Right lobe of liver (tissue), 6 donors: ENCODE measurements around the gene PTMA. TPM values are rescaled to one million over a fixed set of nuclear protein-coding genes. Genes with fewer than 3 reads are reported as not detected.

ENCODE experiments used
- ATAC-seq, 4 donors: fragments of 200-7000 bp; cut with Tn5 transposase; one replicate each; pipeline ENCODE4 v1.9.1; 2020; ENCODE audit warnings: mild to moderate bottlenecking in 4 of 4, moderate library complexity in 4 of 4
- DNase-seq, 3 donors: peaks; one replicate each; pipeline ENCODE4 v3.0.0-alpha.2; 2020
- H3K27ac ChIP-seq, 3 donors: fragments of 200-600 bp; one replicate each; pipeline ENCODE4 v1.8.0; 2022
- H3K27me3 ChIP-seq, 2 donors: fragments of 200-600 bp; one replicate each; pipeline ENCODE4 v1.8.0; 2022
- H3K36me3 ChIP-seq, 4 donors: fragments of 200-600 bp; sonication (generic) in 1 of 4; one replicate each; pipeline versions ENCODE4 v1.5.1 to v1.8.0; 2017 to 2022; ENCODE audit warnings: control low read depth in 1 of 4
- H3K4me1 ChIP-seq, 4 donors: fragments of 200-600 bp; sonication (generic) in 1 of 4; one replicate each; pipeline versions ENCODE4 v1.5.1 to v1.8.0; 2017 to 2022; ENCODE audit warnings: control low read depth in 1 of 4
- H3K4me3 ChIP-seq, 3 donors: fragments of 200-600 bp; one replicate each; pipeline ENCODE4 v1.8.0; 2022
- H3K9me3 ChIP-seq, 4 donors: fragments of 200-600 bp; sonication (generic) in 1 of 4; one replicate each; pipeline versions ENCODE4 v1.5.1 to v1.8.0; 2017 to 2022; ENCODE audit warnings: control low read depth in 1 of 4
- CTCF ChIP-seq, 4 donors: fragments of 200-600 bp in 3 of 4; fragments of 450-650 bp in 1 of 4; IDR thresholded peaks; one replicate each; pipeline versions ENCODE4 v1.5.1 to v1.8.0; 2016 to 2022; ENCODE audit warnings: antibody characterized with exemption in 4 of 4, mild to moderate bottlenecking in 2 of 4
- POLR2A ChIP-seq: fragments of 450-650 bp; IDR thresholded peaks from one replicate; pipeline ENCODE4 v1.6.1; 2017; ENCODE audit warnings: antibody characterized with exemption, mild to moderate bottlenecking
- WGBS: methylation state at CpG from one replicate; pipeline ENCODE4 v1.1.6; 2018; ENCODE audit warnings: low coverage, low lambda C conversion rate; ENCODE audit not compliant: insufficient coverage; ENCODE audit errors: missing lambda C conversion rate; 5-methylcytosine and 5-hydroxymethylcytosine counted together
- intact Hi-C, 2 donors: fragments of 100-400 bp; cut with DNase I; formaldehyde crosslinking; loops; one replicate each; pipeline versions ENCODE4 v1.11.2 to v1.14.1; 2022
- total RNA-seq, 6 experiments: library from RNA; depleted of rRNA in 2 of 6; stranded (reverse); fragments of >200 nt in 2 of 6; fragmentation: NEBNext Ultra II Directional in 3 of 6; extraction: Animal tissue kit (Norgen Biotek cat#: 25700) in 3 of 6; gene quantifications; one replicate each; pipeline versions ENCODE4 v1.1.0 to v1.2.4, GENCODE V29; 2016 to 2023
- donor health status: DM: no; HTN: yes; CAD: no.
- donor health status: DM: no; HTN: no; CAD: no.
- donor health status: DM: no; HTN: no; CAD: no.
- donor health status: DM: no; HTN: yes; CAD: no.
- donor health status: DM: no; HTN: yes; CAD: no.

The PTMA gene
- total RNA-seq, 6 experiments from 2014 or later, result 180 to 373 (median 252) TPM

GRCh38 chr2:231668981-231669380 is 39.3 kb upstream of the PTMA start:
- no peak overlapping the region for H3K27ac ChIP-seq
- WGBS, result 100% methylated on average over 1 of the region's 2 CpGs
- no peaks in the 10 kb centered on the region for H3K27me3 ChIP-seq
- ATAC-seq (no peak), DNase-seq (no peak)
- H3K4me3 ChIP-seq, result no peak overlapping the region
- no peaks in the 10 kb centered on the region for H3K9me3 ChIP-seq
- H3K36me3 ChIP-seq, result no peaks in the 10 kb centered on the region
- intact Hi-C loops, result no loop called here
- TF ChIP-seq CTCF (IDR thresholded peaks at IDR 0.05) (no peak), POLR2A (no peak)
- H3K4me1 ChIP-seq, result no peaks in the 10 kb centered on the region

GRCh38 chr2:231671270-231672050 is 36.9 kb upstream of the PTMA start:
- intact Hi-C loops, result loop anchor here (5.0 kb wide), 2 partner anchors 49 to 59 kb away; no protein-coding TSS in a partner anchor
- DNase-seq, result no peak
- Histone ChIP-seq H3K4me1 (peaks cover 0 to 4% (median 0%) of the 10 kb centered on the region in 4 donors), H3K27ac (no peak overlapping the region), H3K9me3 (no peaks in the 10 kb centered on the region), H3K4me3 (no peak overlapping the region), H3K36me3 (no peaks in the 10 kb centered on the region), H3K27me3 (no peaks in the 10 kb centered on the region)
- WGBS, result 75% methylated on average over 2 of the region's 17 CpGs
- ATAC-seq, result no peak
- TF ChIP-seq POLR2A (no peak), CTCF (IDR thresholded peaks at IDR 0.05) (peak in 1 of 4 donors; percentile 2)

GRCh38 chr2:231672617-231673347 is 35.5 kb upstream of the PTMA start:
- peak; percentile 4 to 16 (median 13) for ATAC-seq

GRCh38 chr2:231673348-231673770 is 35.0 kb upstream of the PTMA start:
- Histone ChIP-seq H3K36me3 (no peaks in the 10 kb centered on the region), H3K27ac (peak overlapping the region in 2 of 3 donors; percentile 37 to 63), H3K27me3 (no peaks in the 10 kb centered on the region), H3K4me3 (no peak overlapping the region), H3K4me1 (peaks cover 0 to 4% (median 1%) of the 10 kb centered on the region in 4 donors), H3K9me3 (no peaks in the 10 kb centered on the region)
- intact Hi-C loops, result loop anchor here (5.0 kb wide), 2 partner anchors 51 to 61 kb away; no protein-coding TSS in a partner anchor
- DNase-seq (peak in 1 of 3 donors; percentile 55), ATAC-seq (peak; percentile 23 to 34 (median 28))
- 51% methylated on average over 3 of the region's 6 CpGs for WGBS
- TF ChIP-seq CTCF (IDR thresholded peaks at IDR 0.05) (no peak), POLR2A (no peak)

More at GRCh38 chr2:231672617-231673347, 35.5 kb upstream of the PTMA start:
- peaks cover 0 to 4% (median 1%) of the 10 kb centered on the region in 4 donors for H3K4me1 ChIP-seq
- H3K9me3 ChIP-seq, result no peaks in the 10 kb centered on the region
- no peaks in the 10 kb centered on the region for H3K36me3 ChIP-seq
- WGBS, result 43% methylated on average over 8 of the region's 20 CpGs
- intact Hi-C loops, result loop anchor here (5.0 kb wide), 2 partner anchors 50 to 60 kb away; no protein-coding TSS in a partner anchor
- no peak for DNase-seq
- H3K27me3 ChIP-seq, result no peaks in the 10 kb centered on the region
- H3K4me3 ChIP-seq, result no peak overlapping the region
- H3K27ac ChIP-seq, result peak overlapping the region in 2 of 3 donors; percentile 37 to 63
- TF ChIP-seq CTCF (IDR thresholded peaks at IDR 0.05), result no peak
- no peak for TF ChIP-seq POLR2A
